ENCODE results near the gene CD200R1L.

GRCh38 chr3:112888381-112889085 is 41.9 kb upstream of the CD200R1L start:
- TF ChIP-seq, protein P1, sequence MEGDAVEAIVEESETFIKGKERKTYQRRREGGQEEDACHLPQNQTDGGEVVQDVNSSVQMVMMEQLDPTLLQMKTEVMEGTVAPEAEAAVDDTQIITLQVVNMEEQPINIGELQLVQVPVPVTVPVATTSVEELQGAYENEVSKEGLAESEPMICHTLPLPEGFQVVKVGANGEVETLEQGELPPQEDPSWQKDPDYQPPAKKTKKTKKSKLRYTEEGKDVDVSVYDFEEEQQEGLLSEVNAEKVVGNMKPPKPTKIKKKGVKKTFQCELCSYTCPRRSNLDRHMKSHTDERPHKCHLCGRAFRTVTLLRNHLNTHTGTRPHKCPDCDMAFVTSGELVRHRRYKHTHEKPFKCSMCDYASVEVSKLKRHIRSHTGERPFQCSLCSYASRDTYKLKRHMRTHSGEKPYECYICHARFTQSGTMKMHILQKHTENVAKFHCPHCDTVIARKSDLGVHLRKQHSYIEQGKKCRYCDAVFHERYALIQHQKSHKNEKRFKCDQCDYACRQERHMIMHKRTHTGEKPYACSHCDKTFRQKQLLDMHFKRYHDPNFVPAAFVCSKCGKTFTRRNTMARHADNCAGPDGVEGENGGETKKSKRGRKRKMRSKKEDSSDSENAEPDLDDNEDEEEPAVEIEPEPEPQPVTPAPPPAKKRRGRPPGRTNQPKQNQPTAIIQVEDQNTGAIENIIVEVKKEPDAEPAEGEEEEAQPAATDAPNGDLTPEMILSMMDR (IDR thresholded peaks at IDR 0.05) = no peak
- no peak for TF ChIP-seq POLR2A (IDR thresholded peaks at IDR 0.05)

Data from body of pancreas (tissue), 4 donors.